GM18861 (cell line): ENCODE measurements around the gene ADARB2.

Experiments used
- ATAC-seq: cut with Tn5 transposase; IDR thresholded peaks from one replicate; pipeline ENCODE4 v1.9.1; 2021; ENCODE audit not compliant: unreplicated experiment

The ADARB2 gene

DNA sequence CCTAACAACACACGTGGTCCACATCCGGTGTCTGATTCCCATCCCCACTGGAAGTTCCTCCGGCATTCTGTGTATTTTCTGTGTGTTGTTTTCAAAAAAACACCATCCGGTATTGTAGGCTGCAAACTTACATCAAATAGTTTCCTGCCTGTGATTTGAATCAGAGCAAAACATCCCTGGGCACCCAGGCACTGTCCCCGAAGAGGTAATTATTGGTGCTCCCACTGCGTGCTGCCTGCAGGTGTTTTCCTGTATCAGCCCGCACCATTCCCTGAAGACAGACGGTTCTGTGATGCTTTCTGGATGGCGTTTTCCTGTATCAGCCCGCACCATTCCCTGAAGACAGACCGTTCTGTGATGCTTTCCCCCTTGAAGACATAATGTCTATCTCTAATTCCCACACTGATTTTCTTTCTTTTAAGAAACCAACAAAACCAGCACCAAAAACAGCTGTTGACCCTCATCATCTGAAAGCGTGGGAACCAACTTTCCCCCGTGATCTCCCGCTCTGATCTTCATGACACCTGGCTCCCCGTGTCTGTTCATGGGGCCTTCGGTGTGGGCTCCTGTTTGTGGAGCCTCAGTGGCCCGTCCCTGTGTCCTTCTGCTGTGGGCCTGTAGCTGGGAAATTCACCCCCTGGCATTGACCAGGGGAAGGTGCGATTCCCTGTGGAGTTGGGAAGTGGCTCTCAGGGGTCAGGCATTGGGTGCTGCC is 205.3 kb downstream of the ADARB2 start:
- ATAC-seq, result no peak

GRCh38 chr10:1530871-1531517 is 206.3 kb downstream of the ADARB2 start:
- ATAC-seq, result no peak

DNA sequence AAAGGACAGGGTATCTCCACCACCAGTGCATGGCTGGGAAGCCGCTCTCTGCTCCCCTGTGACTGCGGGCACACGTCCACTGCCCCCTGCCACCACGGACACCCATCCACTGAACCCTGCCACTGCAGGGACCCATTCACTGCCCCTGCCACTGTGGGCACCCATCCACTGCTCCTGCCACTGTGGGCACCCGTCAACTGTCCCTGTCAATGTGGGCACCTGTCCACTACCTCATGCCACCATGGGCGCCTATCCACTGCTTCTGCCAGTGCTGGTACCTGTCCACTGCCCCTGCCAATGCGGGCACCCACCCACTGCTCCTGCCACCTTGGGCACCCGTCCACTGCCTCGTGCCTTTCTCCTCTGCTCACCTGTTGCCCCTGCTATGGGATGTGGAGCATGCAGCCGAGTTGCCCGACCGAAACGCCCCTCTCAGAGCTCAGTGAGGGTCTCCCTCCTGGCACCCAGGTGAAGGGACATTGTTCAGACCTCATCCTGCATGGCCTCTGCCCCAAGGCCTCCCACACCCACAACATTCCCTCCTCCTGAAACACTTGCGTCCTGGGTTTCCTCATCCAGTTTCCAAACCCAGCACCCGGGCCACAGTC is 207.4 kb downstream of the ADARB2 start:
- no peak for ATAC-seq

GRCh38 chr10:1527951-1528350 is 209.4 kb downstream of the ADARB2 start:
- no peak for ATAC-seq

- no peak for ATAC-seq
These were observed 210.8 kb downstream of the ADARB2 start for GRCh38 chr10:1526436-1527055.

GRCh38 chr10:1525354-1526162 is 211.8 kb downstream of the ADARB2 start:
- ATAC-seq, result no peak

DNA sequence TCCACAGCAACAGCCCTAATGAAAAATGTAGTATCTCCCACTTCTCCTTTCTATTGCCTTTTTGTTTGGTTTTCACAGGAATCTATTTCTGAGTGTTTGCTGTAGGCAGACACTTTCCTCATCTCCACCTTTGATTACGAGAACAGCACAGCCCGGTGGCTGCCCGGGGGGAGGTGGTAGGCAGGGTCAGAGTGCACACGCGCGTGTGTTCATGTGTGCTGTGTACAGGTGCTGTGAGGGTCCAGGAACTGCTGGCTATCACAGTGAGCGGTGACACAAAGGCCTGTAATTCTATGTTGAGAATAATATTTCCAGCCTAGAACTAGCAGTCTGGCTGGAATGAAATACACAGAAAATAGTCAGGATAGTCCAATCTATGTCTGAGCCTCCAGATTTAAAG is 212.8 kb downstream of the ADARB2 start:
- no peak for ATAC-seq

GRCh38 chr10:1523221-1523620 is 214.1 kb downstream of the ADARB2 start:
- ATAC-seq, result no peak

DNA sequence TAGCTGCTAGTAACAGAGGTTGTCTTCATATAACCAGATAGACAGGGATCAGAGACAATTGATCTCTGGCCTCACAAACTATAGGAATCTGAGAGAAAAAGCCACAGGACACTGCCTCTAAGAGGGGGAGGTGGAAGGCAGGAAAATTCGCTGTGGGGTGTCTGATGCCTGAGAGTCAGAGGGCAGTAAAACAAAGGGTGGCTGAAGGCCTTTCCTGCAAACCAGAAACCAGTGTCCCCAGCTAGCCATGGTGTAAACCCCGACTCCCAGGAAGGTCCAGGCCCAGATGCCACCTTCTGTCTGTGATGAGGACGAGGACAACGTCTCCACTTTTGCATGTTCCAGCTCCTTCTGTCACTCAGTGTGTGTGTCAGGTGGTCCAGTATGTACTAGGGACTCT is 215.1 kb downstream of the ADARB2 start:
- ATAC-seq, result no peak

GRCh38 chr10:1521741-1522140 is 215.6 kb downstream of the ADARB2 start:
- no peak for ATAC-seq

DNA sequence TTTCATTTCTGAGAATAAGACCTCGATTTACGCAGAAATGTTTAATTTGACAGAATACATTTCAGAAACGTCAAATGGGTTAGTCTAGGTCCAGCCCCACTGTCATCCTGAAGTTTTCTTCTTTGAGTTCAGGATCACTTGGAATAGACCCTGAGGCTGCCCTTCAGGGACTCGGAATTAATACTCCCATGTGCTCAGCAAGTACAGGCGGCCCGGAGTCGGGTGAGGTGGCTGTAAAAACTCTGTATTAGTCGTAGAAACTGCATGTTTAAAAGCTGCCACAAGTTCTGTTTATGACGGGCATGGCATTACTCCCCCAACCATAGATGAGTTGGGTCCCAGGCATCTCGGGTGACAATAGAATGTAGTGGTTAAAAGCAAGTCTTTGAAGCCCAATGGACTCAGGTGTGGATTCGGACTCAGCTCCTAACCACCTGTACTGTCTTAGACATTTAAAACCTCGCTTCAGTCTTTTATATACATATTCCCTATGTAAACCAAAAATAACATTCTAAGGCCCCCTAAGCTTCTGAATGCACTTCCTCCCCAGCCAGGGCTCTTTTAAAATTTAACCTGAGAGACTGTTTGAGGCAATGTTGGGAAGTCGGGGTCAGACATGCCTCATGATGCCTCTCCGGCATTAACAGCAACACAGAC is 216.3 kb downstream of the ADARB2 start:
- no peak for ATAC-seq

- no peak for ATAC-seq
These were observed 217.9 kb downstream of the ADARB2 start for GRCh38 chr10:1519391-1519790.

DNA sequence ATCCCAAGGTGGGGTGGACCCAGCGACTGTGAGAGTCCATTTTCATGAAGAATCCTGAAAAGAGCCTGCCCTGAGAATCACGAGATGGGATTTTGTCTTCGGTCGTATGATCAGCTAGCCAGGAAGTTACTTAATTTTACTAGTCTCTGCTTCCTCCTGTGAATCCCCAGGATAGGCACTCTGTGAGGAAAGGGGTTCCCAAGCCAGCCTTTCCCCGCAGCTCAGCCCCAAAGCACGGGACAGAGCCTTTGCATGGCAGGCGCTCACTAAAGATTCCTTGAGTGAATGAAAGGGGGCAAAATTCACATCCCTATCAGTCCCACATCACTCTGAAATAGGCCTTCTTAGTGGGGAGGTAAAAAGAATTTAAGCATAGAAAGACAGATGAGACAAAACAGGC is 219.6 kb downstream of the ADARB2 start:
- ATAC-seq, result no peak

DNA sequence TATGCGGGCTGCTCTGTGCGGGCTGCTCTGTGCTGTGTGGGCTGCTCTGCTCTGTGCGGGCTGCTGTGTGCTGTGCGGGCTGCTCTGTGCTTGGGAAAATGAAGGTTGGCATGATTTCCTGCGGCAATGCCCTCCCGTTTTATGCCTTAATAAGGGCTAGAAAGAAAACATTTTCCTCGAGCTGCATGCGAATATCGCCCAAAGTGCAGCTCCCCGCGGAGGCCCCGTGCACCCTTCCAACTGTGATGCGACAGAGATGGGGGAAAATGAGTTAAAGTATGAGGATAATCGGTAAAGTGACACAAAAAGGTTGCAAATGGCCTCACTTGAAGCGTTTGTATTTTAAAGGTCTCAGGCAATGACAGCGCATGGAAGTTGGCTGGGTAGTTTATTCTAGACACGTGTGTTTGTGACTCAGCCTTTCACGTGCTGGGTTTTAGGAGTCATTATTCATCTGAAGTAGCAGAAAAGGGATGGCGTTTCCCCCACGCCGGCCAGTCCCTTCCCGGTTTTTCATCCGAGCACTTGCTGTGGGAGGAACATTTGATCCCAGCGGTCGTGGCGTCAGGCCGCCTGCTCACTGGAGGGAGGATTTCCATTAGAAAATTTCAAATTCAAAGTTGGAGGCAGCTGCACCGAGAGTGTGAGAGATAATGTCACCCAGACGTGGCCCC is 220.7 kb downstream of the ADARB2 start:
- ATAC-seq, result no peak

DNA sequence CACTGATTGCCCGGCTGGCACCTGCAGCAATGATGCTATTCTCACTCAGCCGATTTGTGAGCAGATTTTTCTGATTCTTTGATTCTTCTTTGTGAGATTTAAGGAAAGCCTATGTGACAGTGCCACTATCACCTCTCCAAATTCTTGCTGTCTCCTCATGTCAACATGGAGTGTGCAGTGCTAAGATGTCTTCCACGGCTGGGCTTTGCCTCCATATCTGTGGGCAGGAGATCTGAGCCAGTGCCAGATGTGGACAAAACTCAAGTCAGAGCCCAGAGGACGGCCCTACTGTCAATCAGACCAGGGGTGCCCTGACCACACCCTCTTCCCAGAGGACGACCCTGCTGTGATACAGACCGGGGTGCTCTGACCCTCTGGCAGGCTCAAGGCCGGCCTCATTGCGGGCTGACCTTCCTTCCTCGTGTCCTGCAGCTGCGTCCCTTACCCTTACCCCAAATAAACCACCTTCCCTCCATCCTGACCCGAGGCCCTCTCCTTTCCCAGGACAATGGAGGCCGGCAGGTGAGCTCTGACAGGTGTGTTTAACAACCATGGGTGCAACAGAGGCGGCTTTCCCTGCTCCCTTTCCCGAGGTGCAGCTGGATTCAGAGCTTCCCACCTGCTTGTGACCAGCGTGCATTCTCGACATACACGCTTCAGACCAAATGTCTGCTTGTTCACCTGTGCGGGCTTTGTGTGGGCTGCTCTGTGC is 221.4 kb downstream of the ADARB2 start:
- ATAC-seq, result no peak

DNA sequence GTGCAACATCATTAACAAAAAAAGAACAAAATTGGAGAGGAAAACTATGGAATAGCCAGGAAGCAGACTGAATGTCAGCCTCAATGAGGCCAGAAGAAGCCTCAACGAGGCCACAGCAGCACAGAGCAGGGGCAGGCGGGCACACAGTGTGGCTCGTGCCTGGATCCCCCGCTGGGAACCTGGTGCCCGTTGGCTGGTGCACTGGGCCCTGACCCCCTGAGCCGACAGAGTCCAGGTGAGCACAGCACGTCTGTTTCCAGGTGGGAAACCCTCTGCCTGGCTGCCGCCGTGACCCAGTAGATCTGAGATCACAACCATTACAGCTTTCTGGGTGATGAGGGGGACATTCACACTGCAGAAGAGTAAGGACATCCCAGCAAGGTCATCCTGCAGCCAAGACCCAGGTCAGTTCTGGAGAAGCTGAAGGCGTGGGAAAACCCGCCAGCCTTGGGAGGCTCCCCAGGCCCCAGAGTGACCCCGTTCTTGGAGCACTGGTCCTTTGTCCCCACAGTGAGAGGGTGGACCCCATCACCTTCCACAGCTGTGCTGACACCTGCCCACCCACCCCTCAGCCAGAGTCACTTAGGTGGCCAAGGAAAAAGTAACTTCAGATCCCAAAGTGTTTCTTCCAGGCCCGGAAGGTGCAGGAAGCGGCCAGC is 222.1 kb downstream of the ADARB2 start:
- ATAC-seq, result no peak

GRCh38 chr10:1514681-1515080 is 222.6 kb downstream of the ADARB2 start:
- no peak for ATAC-seq

DNA sequence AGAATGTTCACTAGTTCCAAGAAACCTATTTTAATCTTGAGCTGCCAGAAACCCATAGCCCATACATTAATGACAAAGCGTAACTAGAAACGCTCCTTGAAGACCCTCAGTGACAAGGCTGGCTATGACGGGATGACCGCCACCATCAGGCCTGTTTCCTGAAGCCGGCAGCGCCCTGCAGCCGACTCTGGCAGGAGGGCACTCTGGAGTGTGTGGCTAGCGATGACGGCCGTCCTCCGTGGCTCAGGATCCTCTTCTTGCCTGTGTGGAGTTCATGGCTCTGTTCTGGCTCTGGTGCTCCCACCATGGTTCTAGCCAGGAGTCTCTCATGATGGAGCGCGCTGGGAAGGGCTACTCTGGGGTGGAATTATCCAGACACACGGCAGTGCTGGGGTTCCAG is 224.1 kb downstream of the ADARB2 start:
- ATAC-seq, result no peak

DNA sequence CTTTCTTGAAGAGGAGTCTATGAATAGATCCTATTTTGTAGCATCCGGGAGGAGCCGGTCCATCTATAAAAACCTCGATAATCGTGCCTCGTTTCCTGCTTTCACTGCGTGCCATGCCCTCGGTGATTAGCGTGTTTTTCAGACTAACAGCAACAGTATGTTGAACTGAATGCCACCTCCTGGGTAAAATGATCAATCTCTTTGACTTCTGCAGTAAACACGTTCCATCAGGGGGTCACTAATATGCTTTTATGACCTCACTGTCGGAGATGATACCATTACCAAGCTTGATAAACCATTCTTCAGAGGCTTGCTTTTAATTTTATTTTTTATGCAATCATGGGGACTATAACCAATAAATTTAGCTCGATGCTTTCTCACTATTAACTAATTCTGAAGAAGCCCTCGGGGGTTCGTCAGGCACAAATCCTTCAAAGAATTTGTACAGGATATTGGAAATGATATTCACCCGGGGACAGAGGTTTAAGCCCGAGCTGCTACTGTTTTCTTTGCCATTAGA is 228.3 kb downstream of the ADARB2 start:
- no peak for ATAC-seq
